K562 (cell line): Measurements from ENCODE around the gene CEP85L. TPM values are rescaled to one million over a fixed set of nuclear protein-coding genes. Genes with fewer than 3 reads are reported as not detected.

Source experiments
- ARID1B ChIP-seq: fragments of 450-650 bp; IDR thresholded peaks from 2 replicates; pipeline ENCODE4 v1.6.1; 2016; ENCODE audit warnings: antibody characterized with exemption, mild to moderate bottlenecking, inconsistent platforms
- BRD9 ChIP-seq: fragments of 450-650 bp; IDR thresholded peaks from 2 replicates; pipeline ENCODE4 v1.6.1; 2018; ENCODE audit warnings: low read depth; ENCODE audit not compliant: partially characterized antibody
- CBFA2T3 ChIP-seq: fragments of 450-650 bp; IDR thresholded peaks from 2 replicates; pipeline ENCODE4 v1.6.1; 2017
- CHD4 ChIP-seq: fragments of 200-600 bp; sonication (generic); IDR thresholded peaks from 3 replicates; pipeline ENCODE4 v1.6.1; 2012; ENCODE audit warnings: low read depth, mild to moderate bottlenecking, mixed read lengths, low read length, inconsistent platforms; ENCODE audit not compliant: insufficient read depth, insufficient replicate concordance, poor library complexity, severe bottlenecking
- DPF2 ChIP-seq: fragments of 450-650 bp; IDR thresholded peaks from 2 replicates; pipeline ENCODE4 v1.6.1; 2016
- GTF2E2 ChIP-seq: fragments of 200-800 bp; sonication (Bioruptor generic); IDR thresholded peaks from 2 replicates; pipeline ENCODE4 v1.6.1; 2016; ENCODE audit warnings: missing genetic modification characterization, missing compliant biosample characterization
- HDGF ChIP-seq: fragments of 450-650 bp; IDR thresholded peaks from 2 replicates; pipeline ENCODE4 v1.6.1; 2016
- HMG20A ChIP-seq: fragments of 450-650 bp; formaldehyde crosslinking; conservative IDR thresholded peaks from 2 replicates; pipeline ENCODE4 v1.4.0; 2020; ENCODE audit warnings: mild to moderate bottlenecking, mixed read lengths
- MBD2 ChIP-seq: sonication (generic); IDR thresholded peaks from 2 replicates; pipeline ENCODE4 v1.6.1; 2016; ENCODE audit warnings: low read depth, borderline replicate concordance
- RAD51 ChIP-seq: fragments of 450-650 bp; IDR thresholded peaks from 2 replicates; pipeline ENCODE4 v1.7.1; 2016; ENCODE audit warnings: low read depth, mild to moderate bottlenecking, borderline replicate concordance
- SOX6 ChIP-seq: fragments of 450-650 bp; IDR thresholded peaks from 2 replicates; pipeline ENCODE4 v1.6.1; 2014; ENCODE audit warnings: mild to moderate bottlenecking
- TAL1 ChIP-seq: fragments of 450-650 bp; IDR thresholded peaks from 2 replicates; pipeline ENCODE4 v1.6.1; 2016; ENCODE audit warnings: mild to moderate bottlenecking
- ZEB2 ChIP-seq: fragments of 450-650 bp; IDR thresholded peaks from 2 replicates; pipeline ENCODE4 v1.6.1; 2016
- ZNF696 ChIP-seq: fragments of 250-450 bp; sonication (Bioruptor Pico); conservative IDR thresholded peaks from 2 replicates; pipeline ENCODE4 v1.4.0; 2020; ENCODE audit warnings: mild to moderate bottlenecking, moderate library complexity
- polyA plus RNA-seq, 8 experiments: library from polyadenylated mRNA; depleted of rRNA in 4 of 8; stranded (reverse) in 5 of 8; unstranded in 3 of 8; fragments of >200 nt; fragmentation: Nextera tagmentation in 2 of 8; fragmentation: Illumina TruSeq in 1 of 8; extraction: Ambion mirVana in 2 of 8; extraction: Trizol in 1 of 8; gene quantifications; 2 replicates each; pipeline versions ENCODE4 v1.2.1 to v1.2.3, GENCODE V29; 2011 to 2014; ENCODE audit warnings: inconsistent platforms in 1 of 8, missing spikeins in 1 of 8
- total RNA-seq, 7 experiments: library from RNA; depleted of rRNA in 6 of 7; stranded (reverse); fragments of >200 nt in 6 of 7; fragmentation: Illumina TruSeq in 2 of 7; extraction: Trizol in 2 of 7; gene quantifications; 2 replicates each; pipeline versions ENCODE4 v1.2.1 to v1.2.3, GENCODE V29; 2011 to 2021; ENCODE audit warnings: low replicate concordance in 1 of 7
- TF ChIP-seq, protein P1 (sequence below): sonication (generic); formaldehyde crosslinking; IDR thresholded peaks from 2 replicates; pipeline ENCODE4 v1.8.0; 2023; ENCODE audit warnings: missing genetic modification reagents, mild to moderate bottlenecking, borderline replicate concordance
- TF ChIP-seq, protein P2 (sequence below): fragments of 250-450 bp; sonication (Bioruptor Pico); IDR thresholded peaks from 2 replicates; pipeline ENCODE4 v1.4.0; 2020; ENCODE audit warnings: mild to moderate bottlenecking, moderate library complexity
- TF ChIP-seq, protein P3 (sequence below): IDR thresholded peaks from 3 replicates; pipeline ENCODE4 v1.6.1; 2011; ENCODE audit warnings: borderline replicate concordance, mild to moderate bottlenecking; ENCODE audit not compliant: insufficient read length, insufficient read depth
- TF ChIP-seq, protein P4 (sequence below), 2 experiments: fragments of 200-800 bp in 1 of 2; sonication (Bioruptor generic) in 1 of 2; sonication (generic) in 1 of 2; formaldehyde crosslinking in 1 of 2; IDR thresholded peaks in 1 of 2; conservative IDR thresholded peaks in 1 of 2; 2 replicates each; pipeline versions ENCODE4 v1.5.0 to v1.6.1; 2016 to 2020; ENCODE audit warnings: missing compliant biosample characterization in 1 of 2, missing genetic modification characterization in 1 of 2, missing genetic modification reagents in 1 of 2

CEP85L gene
- total and polyA plus RNA-seq, 9 of the 15 experiments (the other 6 are each of a cell fraction or from before 2014, with no cell fraction given), result 4.5 to 15.8 (median 8.3) TPM

DNA sequence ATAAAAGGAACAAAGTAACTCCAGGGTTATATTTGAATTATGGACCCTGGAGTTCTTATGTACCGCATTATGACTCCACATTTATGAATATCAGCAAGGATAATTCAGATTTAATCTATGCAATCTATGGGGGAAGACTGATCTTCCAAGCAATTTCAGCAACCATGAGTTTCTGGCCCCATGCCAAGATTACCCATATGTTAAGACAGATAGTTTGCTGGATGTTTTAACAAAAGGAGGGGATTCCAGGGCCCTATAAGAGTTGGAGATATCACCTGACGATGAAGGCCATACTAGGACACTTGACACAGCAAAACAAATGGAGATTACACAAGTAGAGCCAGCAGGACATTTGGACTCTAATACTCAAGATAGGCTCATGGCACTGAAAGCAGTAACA lies 149.2 kb downstream of the CEP85L start (continued):
- TF ChIP-seq, protein P1, sequence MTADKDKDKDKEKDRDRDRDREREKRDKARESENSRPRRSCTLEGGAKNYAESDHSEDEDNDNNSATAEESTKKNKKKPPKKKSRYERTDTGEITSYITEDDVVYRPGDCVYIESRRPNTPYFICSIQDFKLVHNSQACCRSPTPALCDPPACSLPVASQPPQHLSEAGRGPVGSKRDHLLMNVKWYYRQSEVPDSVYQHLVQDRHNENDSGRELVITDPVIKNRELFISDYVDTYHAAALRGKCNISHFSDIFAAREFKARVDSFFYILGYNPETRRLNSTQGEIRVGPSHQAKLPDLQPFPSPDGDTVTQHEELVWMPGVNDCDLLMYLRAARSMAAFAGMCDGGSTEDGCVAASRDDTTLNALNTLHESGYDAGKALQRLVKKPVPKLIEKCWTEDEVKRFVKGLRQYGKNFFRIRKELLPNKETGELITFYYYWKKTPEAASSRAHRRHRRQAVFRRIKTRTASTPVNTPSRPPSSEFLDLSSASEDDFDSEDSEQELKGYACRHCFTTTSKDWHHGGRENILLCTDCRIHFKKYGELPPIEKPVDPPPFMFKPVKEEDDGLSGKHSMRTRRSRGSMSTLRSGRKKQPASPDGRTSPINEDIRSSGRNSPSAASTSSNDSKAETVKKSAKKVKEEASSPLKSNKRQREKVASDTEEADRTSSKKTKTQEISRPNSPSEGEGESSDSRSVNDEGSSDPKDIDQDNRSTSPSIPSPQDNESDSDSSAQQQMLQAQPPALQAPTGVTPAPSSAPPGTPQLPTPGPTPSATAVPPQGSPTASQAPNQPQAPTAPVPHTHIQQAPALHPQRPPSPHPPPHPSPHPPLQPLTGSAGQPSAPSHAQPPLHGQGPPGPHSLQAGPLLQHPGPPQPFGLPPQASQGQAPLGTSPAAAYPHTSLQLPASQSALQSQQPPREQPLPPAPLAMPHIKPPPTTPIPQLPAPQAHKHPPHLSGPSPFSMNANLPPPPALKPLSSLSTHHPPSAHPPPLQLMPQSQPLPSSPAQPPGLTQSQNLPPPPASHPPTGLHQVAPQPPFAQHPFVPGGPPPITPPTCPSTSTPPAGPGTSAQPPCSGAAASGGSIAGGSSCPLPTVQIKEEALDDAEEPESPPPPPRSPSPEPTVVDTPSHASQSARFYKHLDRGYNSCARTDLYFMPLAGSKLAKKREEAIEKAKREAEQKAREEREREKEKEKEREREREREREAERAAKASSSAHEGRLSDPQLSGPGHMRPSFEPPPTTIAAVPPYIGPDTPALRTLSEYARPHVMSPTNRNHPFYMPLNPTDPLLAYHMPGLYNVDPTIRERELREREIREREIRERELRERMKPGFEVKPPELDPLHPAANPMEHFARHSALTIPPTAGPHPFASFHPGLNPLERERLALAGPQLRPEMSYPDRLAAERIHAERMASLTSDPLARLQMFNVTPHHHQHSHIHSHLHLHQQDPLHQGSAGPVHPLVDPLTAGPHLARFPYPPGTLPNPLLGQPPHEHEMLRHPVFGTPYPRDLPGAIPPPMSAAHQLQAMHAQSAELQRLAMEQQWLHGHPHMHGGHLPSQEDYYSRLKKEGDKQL (CRISPR knock-in tag), result no peak
- TF ChIP-seq GTF2E2 (tag), result no peak
- no peak for TF ChIP-seq HMG20A (CRISPR knock-in tag)
- no peak for TF ChIP-seq MBD2
- TF ChIP-seq, protein P2, sequence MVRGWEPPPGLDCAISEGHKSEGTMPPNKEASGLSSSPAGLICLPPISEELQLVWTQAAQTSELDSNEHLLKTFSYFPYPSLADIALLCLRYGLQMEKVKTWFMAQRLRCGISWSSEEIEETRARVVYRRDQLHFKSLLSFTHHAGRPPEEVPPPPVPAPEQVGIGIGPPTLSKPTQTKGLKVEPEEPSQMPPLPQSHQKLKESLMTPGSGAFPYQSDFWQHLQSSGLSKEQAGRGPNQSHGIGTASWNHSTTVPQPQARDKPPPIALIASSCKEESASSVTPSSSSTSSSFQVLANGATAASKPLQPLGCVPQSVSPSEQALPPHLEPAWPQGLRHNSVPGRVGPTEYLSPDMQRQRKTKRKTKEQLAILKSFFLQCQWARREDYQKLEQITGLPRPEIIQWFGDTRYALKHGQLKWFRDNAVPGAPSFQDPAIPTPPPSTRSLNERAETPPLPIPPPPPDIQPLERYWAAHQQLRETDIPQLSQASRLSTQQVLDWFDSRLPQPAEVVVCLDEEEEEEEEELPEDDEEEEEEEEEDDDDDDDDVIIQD (CRISPR knock-in tag), result no peak
- TF ChIP-seq, protein P3, sequence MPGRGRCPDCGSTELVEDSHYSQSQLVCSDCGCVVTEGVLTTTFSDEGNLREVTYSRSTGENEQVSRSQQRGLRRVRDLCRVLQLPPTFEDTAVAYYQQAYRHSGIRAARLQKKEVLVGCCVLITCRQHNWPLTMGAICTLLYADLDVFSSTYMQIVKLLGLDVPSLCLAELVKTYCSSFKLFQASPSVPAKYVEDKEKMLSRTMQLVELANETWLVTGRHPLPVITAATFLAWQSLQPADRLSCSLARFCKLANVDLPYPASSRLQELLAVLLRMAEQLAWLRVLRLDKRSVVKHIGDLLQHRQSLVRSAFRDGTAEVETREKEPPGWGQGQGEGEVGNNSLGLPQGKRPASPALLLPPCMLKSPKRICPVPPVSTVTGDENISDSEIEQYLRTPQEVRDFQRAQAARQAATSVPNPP, result no peak
- TF ChIP-seq RAD51, result no peak
- no peak for TF ChIP-seq HDGF
- TF ChIP-seq SOX6, result no peak
- no peak for TF ChIP-seq CHD4
- peak; percentile 48 for TF ChIP-seq CBFA2T3
- TF ChIP-seq ZNF696, result no peak
- TF ChIP-seq DPF2, result peak; percentile 29; the same call in 1 of the 2 replicates
- 0 out of 2 replicates have a peak, but pooled peaks have one; percentile 33 for TF ChIP-seq TAL1
- TF ChIP-seq ARID1B, result peak; percentile 51
- no peak for TF ChIP-seq BRD9
- TF ChIP-seq, protein P4, sequence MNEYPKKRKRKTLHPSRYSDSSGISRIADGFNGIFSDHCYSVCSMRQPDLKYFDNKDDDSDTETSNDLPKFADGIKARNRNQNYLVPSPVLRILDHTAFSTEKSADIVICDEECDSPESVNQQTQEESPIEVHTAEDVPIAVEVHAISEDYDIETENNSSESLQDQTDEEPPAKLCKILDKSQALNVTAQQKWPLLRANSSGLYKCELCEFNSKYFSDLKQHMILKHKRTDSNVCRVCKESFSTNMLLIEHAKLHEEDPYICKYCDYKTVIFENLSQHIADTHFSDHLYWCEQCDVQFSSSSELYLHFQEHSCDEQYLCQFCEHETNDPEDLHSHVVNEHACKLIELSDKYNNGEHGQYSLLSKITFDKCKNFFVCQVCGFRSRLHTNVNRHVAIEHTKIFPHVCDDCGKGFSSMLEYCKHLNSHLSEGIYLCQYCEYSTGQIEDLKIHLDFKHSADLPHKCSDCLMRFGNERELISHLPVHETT (CRISPR knock-in tag; conservative IDR thresholded peaks at IDR 0.05 in 1 of 2, IDR thresholded peaks at IDR 0.05 in 1 of 2), result no peak
- no peak for TF ChIP-seq ZEB2
